Adrenal gland (tissue), 12 donors: ENCODE results near the gene IGHMBP2. TPM values are rescaled to one million over a fixed set of nuclear protein-coding genes. Genes with fewer than 3 reads are reported as not detected.
"Not testable (repeated sequence)": the region's sequence is repeated elsewhere in the genome, so short reads cannot be mapped to it uniquely, and the experiment has no call there.

Source experiments
- DNase-seq, 7 donors: peaks; one replicate each; pipeline ENCODE4 v3.0.0-alpha.2; 2019 to 2020
- H3K27ac ChIP-seq, 5 donors: fragments of 200-600 bp; sonication (generic) in 4 of 5; 1 replicate in 3 of 5; 2 replicates in 2 of 5; pipeline versions ENCODE4 v1.5.1 to v1.8.0; 2016 to 2020; ENCODE audit warnings: mild to moderate bottlenecking in 1 of 5
- H3K27me3 ChIP-seq: fragments of 200-600 bp; 2 replicates; pipeline ENCODE4 v1.8.0; 2021
- H3K36me3 ChIP-seq, 2 donors: fragments of 200-600 bp; replicated peaks in 1 of 2; 1 replicate in 1 of 2; 2 replicates in 1 of 2; pipeline versions ENCODE4 v1.5.1 to v1.8.0; 2018 to 2022
- H3K4me1 ChIP-seq, 2 donors: fragments of 200-600 bp; replicated peaks in 1 of 2; 1 replicate in 1 of 2; 2 replicates in 1 of 2; pipeline versions ENCODE4 v1.5.1 to v1.8.0; 2018 to 2021
- H3K4me3 ChIP-seq, 4 donors: fragments of 200-600 bp; sonication (generic) in 3 of 4; one replicate each; pipeline ENCODE4 v1.5.1; 2016 to 2018
- H3K9me3 ChIP-seq, 3 donors: fragments of 200-600 bp; sonication (generic) in 1 of 3; replicated peaks in 1 of 3; 1 replicate in 2 of 3; 2 replicates in 1 of 3; pipeline versions ENCODE4 v1.5.1 to v1.8.0; 2016 to 2021
- CTCF ChIP-seq, 6 experiments: fragments of 450-650 bp in 4 of 6; fragments of 200-600 bp in 2 of 6; sonication (generic) in 1 of 6; IDR thresholded peaks; 1 replicate in 5 of 6; 2 replicates in 1 of 6; pipeline versions ENCODE4 v1.5.1 to v1.8.0; 2016 to 2021; ENCODE audit warnings: antibody characterized with exemption in 6 of 6, mild to moderate bottlenecking in 2 of 6, moderate library complexity in 1 of 6
- POLR2A ChIP-seq, 2 donors: fragments of 450-650 bp; IDR thresholded peaks; one replicate each; pipeline ENCODE4 v1.6.1; 2017; ENCODE audit warnings: antibody characterized with exemption in 2 of 2, mild to moderate bottlenecking in 2 of 2, moderate library complexity in 1 of 2
- WGBS, 4 donors: extraction: QIAGEN DNeasy Blood & Tissue Kit in 2 of 4; methylation state at CpG; one replicate each; pipeline versions ENCODE4 v1.1.5 to v1.1.7; 2013 to 2017; 5-methylcytosine and 5-hydroxymethylcytosine counted together
- intact Hi-C, 2 donors: fragments of 100-400 bp; cut with DNase I; formaldehyde crosslinking; loops; one replicate each; pipeline versions ENCODE4 v1.14.1 to v1.15.0; 2022 to 2023
- polyA plus RNA-seq, 3 donors: library from polyadenylated mRNA; stranded (reverse); fragments of 200-250 nt in 2 of 3; fragments of 350-450 nt in 1 of 3; fragmentation: Illumina TruSeq in 1 of 3; extraction: RNeasy Lipid Tissue Mini Kit (QIAGEN cat#74804) in 1 of 3; gene quantifications; one replicate each; pipeline ENCODE4 v1.2.3, GENCODE V29; 2013 to 2014
- total RNA-seq, 9 donors: library from RNA; depleted of rRNA in 4 of 9; stranded (reverse); fragments of >200 nt in 4 of 9; fragments of 120-200 nt in 1 of 9; fragmentation: NEBNext Ultra II Directional in 1 of 9; extraction: Animal tissue kit (Norgen Biotek cat#: 25700) in 1 of 9; gene quantifications; one replicate each; pipeline versions ENCODE4 v1.1.0 to v1.2.4, GENCODE V29; 2013 to 2023
- donor health status: healthy with polysubstance abuse.
- donor health status: Bipolar disorder and iron deficiency.
- donor health status: DM: yes; HTN: yes; CAD: no.
- donor health status: DM: no; HTN: no; CAD: no.
- donor health status: DM: no; HTN: no; CAD: no.
- donor health status: DM: yes; HTN: yes; CAD: no.

Gene IGHMBP2
- total and polyA plus RNA-seq, 12 donors, result 7.9 to 40.6 (median 16.3) TPM

- H3K27ac ChIP-seq, result no peak overlapping the region
- H3K36me3 ChIP-seq, result no peaks in the 10 kb centered on the region
- no peaks in the 10 kb centered on the region for H3K4me1 ChIP-seq
- intact Hi-C loops, result no loop called here
- DNase-seq, result no peak
- WGBS, 4 donors, result 70 to 87% (median 82%) methylated on average over 7 to 8 of the region's 8 CpGs
- no peaks in the 10 kb centered on the region for H3K27me3 ChIP-seq
- no peak for TF ChIP-seq POLR2A (IDR thresholded peaks at IDR 0.05)
- no peak for TF ChIP-seq CTCF (IDR thresholded peaks at IDR 0.05)
- no peak overlapping the region for H3K4me3 ChIP-seq
- no peaks in the 10 kb centered on the region for H3K9me3 ChIP-seq
Observed at GRCh38 chr11:68970921-68971636, 67.4 kb downstream of the IGHMBP2 start.

- 64 to 79% (median 68%) methylated on average over 4 of the region's 4 CpGs for WGBS, 4 donors
- DNase-seq, result no peak
- intact Hi-C loops, result no loop called here
Observed at GRCh38 chr11:68973219-68973618, 69.5 kb downstream of the IGHMBP2 start.

GRCh38 chr11:68973706-68974105 is 70.0 kb downstream of the IGHMBP2 start:
- DNase-seq, H3K27ac ChIP-seq, H3K4me3 ChIP-seq, intact Hi-C loops, H3K4me1 ChIP-seq, H3K36me3 ChIP-seq, H3K9me3 ChIP-seq, H3K27me3 ChIP-seq: not testable (repeated sequence)
- WGBS, 4 donors, result 85 to 92% (median 92%) methylated on average over 10 to 12 of the region's 12 CpGs

More at GRCh38 chr11:68973219-68973618, 69.5 kb downstream of the IGHMBP2 start:
- H3K27ac ChIP-seq, result no peak overlapping the region
- no peaks in the 10 kb centered on the region for H3K36me3 ChIP-seq
- H3K4me1 ChIP-seq, result no peaks in the 10 kb centered on the region
- no peaks in the 10 kb centered on the region for H3K27me3 ChIP-seq
- TF ChIP-seq POLR2A (IDR thresholded peaks at IDR 0.05) (no peak), CTCF (IDR thresholded peaks at IDR 0.05) (no peak)
- H3K4me3 ChIP-seq, result no peak overlapping the region
- H3K9me3 ChIP-seq, result no peaks in the 10 kb centered on the region

GRCh38 chr11:68974421-68975194 is 70.9 kb downstream of the IGHMBP2 start:
- Histone ChIP-seq H3K9me3 (no peaks in the 10 kb centered on the region), H3K36me3 (no peaks in the 10 kb centered on the region), H3K27ac (no peak overlapping the region), H3K4me1 (no peaks in the 10 kb centered on the region), H3K27me3 (no peaks in the 10 kb centered on the region), H3K4me3 (no peak overlapping the region)
- 90 to 98% (median 93%) methylated on average over 9 to 23 of the region's 23 CpGs for WGBS, 4 donors
- DNase-seq, result no peak
- no peak for TF ChIP-seq POLR2A (IDR thresholded peaks at IDR 0.05)
- TF ChIP-seq CTCF (IDR thresholded peaks at IDR 0.05), result no peak
- intact Hi-C loops, result no loop called here
